ENCODE data around the gene TMA7.

DNA sequence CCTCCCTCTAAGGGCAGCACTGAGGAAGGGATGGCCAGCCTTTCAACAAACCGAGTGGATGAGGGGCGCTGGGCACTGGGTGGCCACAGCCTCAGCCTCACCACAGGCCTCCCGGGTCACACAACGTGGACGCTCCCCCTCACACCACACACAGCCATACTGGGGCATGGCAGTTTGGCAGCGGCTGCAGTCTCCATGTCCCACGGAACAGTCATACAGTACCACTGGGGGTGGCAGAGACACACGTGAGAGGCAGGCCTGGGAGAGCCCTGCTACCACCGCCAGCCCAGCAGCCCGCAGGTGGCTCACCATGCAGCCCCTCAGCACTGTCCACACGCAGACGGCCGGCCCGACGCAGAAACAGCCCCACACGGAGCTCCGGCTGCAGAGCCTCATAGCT, 21.9 kb upstream of the TMA7 start:
- no peak for TF ChIP-seq CTCF (IDR thresholded peaks at IDR 0.05)
- TF ChIP-seq ZFX (IDR thresholded peaks at IDR 0.05; ENCODE audit: borderline replicate concordance): no peak
